Measurements from ENCODE around the gene PDIA4.
"Not testable (repeated sequence)": the region's sequence is repeated elsewhere in the genome, so short reads cannot be mapped to it uniquely, and the experiment has no call there.

Gene PDIA4

GRCh38 chr7:149001427-149002068 is 26.8 kb downstream of the PDIA4 start:
- no peak for DNase-seq

- DNase-seq, result no peak
These were observed 27.3 kb downstream of the PDIA4 start for GRCh38 chr7:149000961-149001360.

- DNase-seq, result no peak
These were observed 29.1 kb downstream of the PDIA4 start for GRCh38 chr7:148999192-148999591.

- no peak for DNase-seq
These were observed 30.8 kb downstream of the PDIA4 start for GRCh38 chr7:148997497-148997896.

- DNase-seq, result no peak
These were observed 33.7 kb downstream of the PDIA4 start for GRCh38 chr7:148994576-148994975.

- DNase-seq, result no peak
These were observed 35.1 kb downstream of the PDIA4 start for GRCh38 chr7:148993193-148993592.

- DNase-seq, result no peak
These were observed 36.8 kb downstream of the PDIA4 start for GRCh38 chr7:148991536-148991935.

- no peak for DNase-seq
These were observed 40.4 kb downstream of the PDIA4 start for GRCh38 chr7:148987751-148988512.

GRCh38 chr7:148987010-148987750 is 41.1 kb downstream of the PDIA4 start:
- peak; percentile 89 for DNase-seq

- no peak for DNase-seq
These were observed 41.6 kb downstream of the PDIA4 start for GRCh38 chr7:148986742-148987009.

- peak; percentile 88 for DNase-seq
These were observed 44.8 kb downstream of the PDIA4 start for GRCh38 chr7:148983200-148984146.

- DNase-seq, result peak; percentile 13
These were observed 45.6 kb downstream of the PDIA4 start for GRCh38 chr7:148982654-148983199.

- DNase-seq, result no peak
These were observed 48.5 kb downstream of the PDIA4 start for GRCh38 chr7:148979827-148980226.

- DNase-seq, result not testable (repeated sequence)
These were observed 49.2 kb downstream of the PDIA4 start for GRCh38 chr7:148979072-148979471.

GRCh38 chr7:148978091-148978490 is 50.2 kb downstream of the PDIA4 start:
- no peak for DNase-seq

- DNase-seq, result no peak
These were observed 52.4 kb downstream of the PDIA4 start for GRCh38 chr7:148975896-148976295.

- DNase-seq, result no peak
These were observed 55.0 kb downstream of the PDIA4 start for GRCh38 chr7:148973256-148973655.

- no peak for DNase-seq
These were observed 55.9 kb downstream of the PDIA4 start for GRCh38 chr7:148972375-148972774.

- DNase-seq, result no peak
These were observed 60.7 kb downstream of the PDIA4 start for GRCh38 chr7:148967602-148968001.

GRCh38 chr7:148967032-148967372 is 61.3 kb downstream of the PDIA4 start:
- no peak for DNase-seq

GRCh38 chr7:148964483-148965267 is 63.6 kb downstream of the PDIA4 start:
- no peak for DNase-seq
